ENCODE results near the gene TBC1D22A. TPM values are rescaled to one million over a fixed set of nuclear protein-coding genes. Genes with fewer than 3 reads are reported as not detected.

TBC1D22A gene
- total RNA-seq, 4 donors from 2014 or later, result 16.2 to 22.2 (median 17.8) TPM

- Histone ChIP-seq H3K36me3 (peaks cover 0 to 65% of the 10 kb centered on the region in 2 donors), H3K9me3 (no peaks in the 10 kb centered on the region), H3K27ac (no peak overlapping the region), H3K4me3 (no peak overlapping the region), H3K4me1 (peaks cover 0 to 30% (median 8%) of the 10 kb centered on the region in 3 donors), H3K27me3 (no peaks in the 10 kb centered on the region)
- WGBS, 2 donors (ENCODE audit: low coverage in 1 of 2), result 75 to 100% methylated on average over 1 to 4 of the region's 18 CpGs
- no peak for ATAC-seq
- TF ChIP-seq POLR2AphosphoS5 (IDR thresholded peaks at IDR 0.05), result no peak
- TF ChIP-seq CTCF (IDR thresholded peaks at IDR 0.05), result no peak
- no peak for TF ChIP-seq POLR2A (IDR thresholded peaks at IDR 0.05)
- no peak for TF ChIP-seq EP300 (IDR thresholded peaks at IDR 0.05)
Measured at GRCh38 chr22:46725096-46725495, 37.4 kb upstream of the TBC1D22A start.

GRCh38 chr22:46726066-46726985, 36.1 kb upstream of the TBC1D22A start:
- H3K27me3 ChIP-seq, result no peaks in the 10 kb centered on the region
- H3K36me3 ChIP-seq, result peaks cover 0 to 53% of the 10 kb centered on the region in 2 donors
- no peak overlapping the region for H3K4me3 ChIP-seq
- no peak for ATAC-seq
- WGBS, 2 donors (ENCODE audit: low coverage in 1 of 2), result 86 to 87% methylated on average over 9 to 11 of the region's 38 CpGs
- H3K4me1 ChIP-seq, result peaks cover 0 to 43% (median 20%) of the 10 kb centered on the region in 3 donors
- no peak overlapping the region for H3K27ac ChIP-seq
- no peaks in the 10 kb centered on the region for H3K9me3 ChIP-seq
- TF ChIP-seq POLR2A (IDR thresholded peaks at IDR 0.05) (no peak), POLR2AphosphoS5 (IDR thresholded peaks at IDR 0.05) (no peak), EP300 (IDR thresholded peaks at IDR 0.05) (no peak), CTCF (IDR thresholded peaks at IDR 0.05) (no peak)

GRCh38 chr22:46726986-46727317, 35.5 kb upstream of the TBC1D22A start:
- Histone ChIP-seq H3K36me3 (peaks cover 0 to 50% of the 10 kb centered on the region in 2 donors), H3K27me3 (no peaks in the 10 kb centered on the region), H3K4me1 (peaks cover 0 to 49% (median 27%) of the 10 kb centered on the region in 3 donors), H3K4me3 (no peak overlapping the region), H3K9me3 (no peaks in the 10 kb centered on the region), H3K27ac (no peak overlapping the region)
- WGBS, 2 donors (ENCODE audit: low coverage in 1 of 2), result 86 to 96% methylated on average over 3 of the region's 3 CpGs
- TF ChIP-seq POLR2AphosphoS5 (IDR thresholded peaks at IDR 0.05), result no peak
- TF ChIP-seq CTCF (IDR thresholded peaks at IDR 0.05), result no peak
- TF ChIP-seq POLR2A (IDR thresholded peaks at IDR 0.05), result no peak
- TF ChIP-seq EP300 (IDR thresholded peaks at IDR 0.05), result no peak
- no peak for ATAC-seq

- ATAC-seq, result no peak
- no peak overlapping the region for H3K27ac ChIP-seq
- H3K36me3 ChIP-seq, result peaks cover 0 to 49% of the 10 kb centered on the region in 2 donors
- no peaks in the 10 kb centered on the region for H3K27me3 ChIP-seq
- H3K4me1 ChIP-seq, result peaks cover 0 to 58% (median 29%) of the 10 kb centered on the region in 3 donors
- no peak overlapping the region for H3K4me3 ChIP-seq
- 67% methylated on average over 3 of the region's 19 CpGs; no CpG with 5 or more reads in 1 of the 2 donors for WGBS, 2 donors (ENCODE audit: low coverage in 1 of 2)
- no peaks in the 10 kb centered on the region for H3K9me3 ChIP-seq
- no peak for TF ChIP-seq POLR2AphosphoS5 (IDR thresholded peaks at IDR 0.05)
- TF ChIP-seq EP300 (IDR thresholded peaks at IDR 0.05), result no peak
- no peak for TF ChIP-seq CTCF (IDR thresholded peaks at IDR 0.05)
- TF ChIP-seq POLR2A (IDR thresholded peaks at IDR 0.05), result no peak
Measured at GRCh38 chr22:46727813-46728364, 34.6 kb upstream of the TBC1D22A start.

Data from gastroesophageal sphincter (tissue), 4 donors.